ENCODE data around the gene GZF1. TPM values are rescaled to one million over a fixed set of nuclear protein-coding genes. Genes with fewer than 3 reads are reported as not detected.
A peak's percentile ranks its signal among the peaks of the same experiment; 100 is the strongest.

Gene GZF1
- total and polyA plus RNA-seq, 2 donors (not counting 1 experiment from before 2014, with no cell fraction given): 10.8 to 21.5 TPM

GRCh38 chr20:23326774-23327173 is 35.2 kb upstream of the GZF1 start:
- Histone ChIP-seq H3K9me3 (ENCODE audit: control insufficient read depth, insufficient read depth, low read depth, low read length) (no peaks in the 10 kb centered on the region), H3K27ac (ENCODE audit: insufficient read depth, low read length) (no peak overlapping the region), H4K20me1 (ENCODE audit: control insufficient read depth, extremely low read depth, insufficient read depth, low read length) (no peaks in the 10 kb centered on the region), H3K9ac (ENCODE audit: insufficient read depth, low read length) (no peak overlapping the region), H3K27me3 (ENCODE audit: control insufficient read depth, insufficient read depth, low read length) (no peaks in the 10 kb centered on the region), H3K36me3 (ENCODE audit: control insufficient read depth, insufficient read depth, low read length) (no peaks in the 10 kb centered on the region), H3K4me1 (ENCODE audit: control insufficient read depth, extremely low read depth, insufficient read depth, low read length) (no peaks in the 10 kb centered on the region), H3K79me2 (ENCODE audit: control insufficient read depth, insufficient read depth, low read length) (no peaks in the 10 kb centered on the region), H3K4me3 (replicated peaks in 1 of 4; ENCODE audit: control extremely low read depth in 1 of 4, insufficient read depth in 1 of 4, low read depth in 3 of 4, low read length in 4 of 4) (no peak overlapping the region), H3K4me2 (ENCODE audit: extremely low read depth, insufficient read depth, low read length) (no peak overlapping the region), H2AFZ (ENCODE audit: low read length) (no peak overlapping the region)
- no peak for DNase-seq (ENCODE audit: low read depth in 2 of 2)
- TF ChIP-seq EZH2 (IDR thresholded peaks at IDR 0.05; ENCODE audit: low read length, missing control alignments): no peak
- TF ChIP-seq, protein P1, sequence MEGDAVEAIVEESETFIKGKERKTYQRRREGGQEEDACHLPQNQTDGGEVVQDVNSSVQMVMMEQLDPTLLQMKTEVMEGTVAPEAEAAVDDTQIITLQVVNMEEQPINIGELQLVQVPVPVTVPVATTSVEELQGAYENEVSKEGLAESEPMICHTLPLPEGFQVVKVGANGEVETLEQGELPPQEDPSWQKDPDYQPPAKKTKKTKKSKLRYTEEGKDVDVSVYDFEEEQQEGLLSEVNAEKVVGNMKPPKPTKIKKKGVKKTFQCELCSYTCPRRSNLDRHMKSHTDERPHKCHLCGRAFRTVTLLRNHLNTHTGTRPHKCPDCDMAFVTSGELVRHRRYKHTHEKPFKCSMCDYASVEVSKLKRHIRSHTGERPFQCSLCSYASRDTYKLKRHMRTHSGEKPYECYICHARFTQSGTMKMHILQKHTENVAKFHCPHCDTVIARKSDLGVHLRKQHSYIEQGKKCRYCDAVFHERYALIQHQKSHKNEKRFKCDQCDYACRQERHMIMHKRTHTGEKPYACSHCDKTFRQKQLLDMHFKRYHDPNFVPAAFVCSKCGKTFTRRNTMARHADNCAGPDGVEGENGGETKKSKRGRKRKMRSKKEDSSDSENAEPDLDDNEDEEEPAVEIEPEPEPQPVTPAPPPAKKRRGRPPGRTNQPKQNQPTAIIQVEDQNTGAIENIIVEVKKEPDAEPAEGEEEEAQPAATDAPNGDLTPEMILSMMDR (conservative IDR thresholded peaks at IDR 0.05 in 1 of 2, IDR thresholded peaks at IDR 0.05 in 1 of 2; ENCODE audit: low read depth in 1 of 2, low read length in 2 of 2): no peak

DNA sequence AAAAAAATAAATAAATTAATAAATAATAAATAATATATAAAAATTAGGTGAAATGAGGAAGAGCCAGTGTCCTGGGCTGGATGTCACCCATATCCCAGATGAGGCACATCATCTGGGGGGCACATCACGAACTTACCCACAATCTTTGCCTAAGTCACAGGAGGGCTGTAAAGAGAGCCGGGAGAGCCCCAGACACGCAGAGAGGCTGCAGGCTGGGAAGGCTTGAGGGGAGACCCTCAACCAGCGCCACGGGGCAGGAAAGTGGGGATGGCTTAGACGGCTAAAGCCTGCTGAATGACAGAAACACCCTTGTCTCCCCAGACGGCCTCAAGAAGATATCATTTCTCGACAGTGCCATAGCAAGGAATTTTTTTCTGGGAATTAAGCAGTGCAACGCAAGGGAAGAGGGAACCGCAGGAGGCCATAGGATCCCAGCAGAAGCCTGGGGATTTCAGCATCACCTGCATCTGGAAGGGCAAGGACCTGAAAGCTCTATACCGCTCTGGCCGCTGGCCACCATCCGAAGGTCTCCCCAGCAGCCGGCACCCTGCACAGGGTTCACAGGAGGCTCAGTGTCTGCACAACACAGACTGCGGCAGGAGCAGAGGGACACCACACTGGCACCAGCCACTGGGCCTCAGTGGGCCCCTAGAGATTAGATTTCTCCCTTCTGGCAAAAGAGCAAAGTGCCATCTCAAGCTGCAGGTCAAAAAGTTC is 34.2 kb upstream of the GZF1 start:
- Histone ChIP-seq H3K79me2 (ENCODE audit: control insufficient read depth, insufficient read depth, low read length) (no peaks in the 10 kb centered on the region), H3K27me3 (ENCODE audit: control insufficient read depth, insufficient read depth, low read length) (no peaks in the 10 kb centered on the region), H2AFZ (ENCODE audit: low read length) (no peak overlapping the region), H3K27ac (ENCODE audit: insufficient read depth, low read length) (no peak overlapping the region), H3K9ac (ENCODE audit: insufficient read depth, low read length) (no peak overlapping the region), H3K36me3 (ENCODE audit: control insufficient read depth, insufficient read depth, low read length) (no peaks in the 10 kb centered on the region), H4K20me1 (ENCODE audit: control insufficient read depth, extremely low read depth, insufficient read depth, low read length) (no peaks in the 10 kb centered on the region), H3K9me3 (ENCODE audit: control insufficient read depth, insufficient read depth, low read depth, low read length) (no peaks in the 10 kb centered on the region), H3K4me2 (ENCODE audit: extremely low read depth, insufficient read depth, low read length) (no peak overlapping the region), H3K4me1 (ENCODE audit: control insufficient read depth, extremely low read depth, insufficient read depth, low read length) (no peaks in the 10 kb centered on the region), H3K4me3 (replicated peaks in 1 of 4; ENCODE audit: control extremely low read depth in 1 of 4, insufficient read depth in 1 of 4, low read depth in 3 of 4, low read length in 4 of 4) (no peak overlapping the region)
- DNase-seq (ENCODE audit: low read depth in 2 of 2): no peak
- TF ChIP-seq, protein P1 (conservative IDR thresholded peaks at IDR 0.05 in 1 of 2, IDR thresholded peaks at IDR 0.05 in 1 of 2; ENCODE audit: low read depth in 1 of 2, low read length in 2 of 2): no peak
- no peak for TF ChIP-seq EZH2 (IDR thresholded peaks at IDR 0.05; ENCODE audit: low read length, missing control alignments)

DNA sequence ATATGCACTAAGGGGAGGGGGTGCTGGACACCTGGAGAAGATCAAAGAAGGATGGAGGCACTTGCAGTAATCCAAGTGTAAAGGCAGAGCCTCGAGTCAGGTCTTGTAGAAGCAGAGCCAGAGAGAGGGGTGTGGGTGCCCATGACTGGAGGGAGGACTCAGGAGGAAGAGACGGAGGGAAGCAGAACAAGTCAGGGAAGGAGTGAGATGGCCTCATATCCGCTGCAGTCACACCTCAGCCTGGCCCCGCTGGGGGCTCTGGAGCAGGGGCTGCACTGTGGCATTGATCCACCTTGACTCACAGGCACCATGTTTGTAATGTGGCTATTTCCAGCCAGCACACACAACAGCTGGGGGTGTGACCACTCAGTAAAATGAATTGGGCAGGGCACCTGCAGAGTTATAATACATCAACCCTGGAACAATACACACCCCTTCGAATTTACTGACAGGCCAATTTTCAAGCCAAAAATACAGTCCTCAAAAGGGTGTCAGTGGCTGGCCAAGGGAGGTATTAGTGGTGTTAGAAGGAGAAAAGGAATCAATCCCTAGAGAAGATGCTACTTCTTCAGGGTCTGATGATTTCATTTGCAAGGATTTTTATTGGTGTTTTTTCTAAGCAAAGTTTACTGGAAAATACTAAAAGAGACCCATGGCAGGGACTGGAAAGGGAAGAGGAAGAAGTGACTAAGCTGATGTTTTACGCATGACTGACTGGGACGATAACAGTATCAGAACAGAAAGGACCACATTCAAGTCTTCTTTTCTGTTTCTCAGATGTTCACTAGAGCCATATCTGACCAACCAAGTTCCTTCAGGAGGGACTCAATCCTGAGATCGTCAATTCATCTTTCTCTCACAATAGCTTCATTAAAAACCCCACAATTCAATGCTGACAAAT is 30.3 kb upstream of the GZF1 start:
- Histone ChIP-seq H3K27me3 (ENCODE audit: control insufficient read depth, insufficient read depth, low read length) (no peaks in the 10 kb centered on the region), H3K4me3 (replicated peaks in 1 of 4; ENCODE audit: control extremely low read depth in 1 of 4, insufficient read depth in 1 of 4, low read depth in 3 of 4, low read length in 4 of 4) (no peak overlapping the region), H3K36me3 (ENCODE audit: control insufficient read depth, insufficient read depth, low read length) (no peaks in the 10 kb centered on the region), H3K9ac (ENCODE audit: insufficient read depth, low read length) (no peak overlapping the region), H3K4me1 (ENCODE audit: control insufficient read depth, extremely low read depth, insufficient read depth, low read length) (no peaks in the 10 kb centered on the region), H2AFZ (ENCODE audit: low read length) (no peak overlapping the region), H3K4me2 (ENCODE audit: extremely low read depth, insufficient read depth, low read length) (no peak overlapping the region), H4K20me1 (ENCODE audit: control insufficient read depth, extremely low read depth, insufficient read depth, low read length) (no peaks in the 10 kb centered on the region), H3K9me3 (ENCODE audit: control insufficient read depth, insufficient read depth, low read depth, low read length) (no peaks in the 10 kb centered on the region), H3K79me2 (ENCODE audit: control insufficient read depth, insufficient read depth, low read length) (no peaks in the 10 kb centered on the region), H3K27ac (ENCODE audit: insufficient read depth, low read length) (no peak overlapping the region)
- DNase-seq (ENCODE audit: low read depth in 2 of 2): peak in 1 of 2 donors; percentile 70
- TF ChIP-seq, protein P1 (conservative IDR thresholded peaks at IDR 0.05 in 1 of 2, IDR thresholded peaks at IDR 0.05 in 1 of 2; ENCODE audit: low read depth in 1 of 2, low read length in 2 of 2): no peak
- no peak for TF ChIP-seq EZH2 (IDR thresholded peaks at IDR 0.05; ENCODE audit: low read length, missing control alignments)

All from fibroblast of lung (primary cell).